MCF 10A (cell line): ENCODE data around the gene ZBED5. TPM values are rescaled to one million over a fixed set of nuclear protein-coding genes. Genes with fewer than 3 reads are reported as not detected.
"Not testable (repeated sequence)": the region's sequence is repeated elsewhere in the genome, so short reads cannot be mapped to it uniquely, and the experiment has no call there.

ENCODE experiments used
- BruUV-seq: library from RNA; stranded (reverse); fragments of 400-500 nt; replicated peaks from 2 replicates; lab custom pipeline; 2021; lab: Mats Ljungman, UMichigan
- CTCF ChIA-PET: fragments of 300-600 bp; sonication (Branson Sonifier 250); formaldehyde crosslinking; extraction: SDS; loops from one replicate; lab custom pipeline; 2021; ENCODE audit warnings: antibody characterized with exemption, inconsistent platforms; lab: Yijun Ruan, JAX
- POLR2A ChIA-PET: fragments of 300-600, 350-650 bp; sonication (Branson Sonifier 250); formaldehyde crosslinking; extraction: SDS; loops from one replicate; lab custom pipeline; 2020; ENCODE audit warnings: antibody characterized with exemption, inconsistent platforms; lab: Yijun Ruan, JAX
- DNase-seq: peaks from one replicate; pipeline ENCODE4 v3.0.0-alpha.2; 2018; ENCODE audit not compliant: unreplicated experiment
- H3K27ac Mint-ChIP-seq: one replicate; pipeline ENCODE4 v1.8.0; 2022; ENCODE audit warnings: mild to moderate bottlenecking, low read depth, mixed read lengths; ENCODE audit not compliant: unreplicated experiment
- H3K27me3 Mint-ChIP-seq: one replicate; pipeline ENCODE4 v1.8.0; 2022; ENCODE audit warnings: mixed read lengths; ENCODE audit not compliant: insufficient read depth, unreplicated experiment
- H3K36me3 Mint-ChIP-seq: one replicate; pipeline ENCODE4 v1.8.0; 2022; ENCODE audit warnings: mild to moderate bottlenecking, moderate library complexity, mixed read lengths; ENCODE audit not compliant: insufficient read depth, unreplicated experiment
- H3K4me1 Mint-ChIP-seq: one replicate; pipeline ENCODE4 v1.8.0; 2022; ENCODE audit warnings: mixed read lengths; ENCODE audit not compliant: insufficient read depth, unreplicated experiment
- H3K4me3 Mint-ChIP-seq: one replicate; pipeline ENCODE4 v1.8.0; 2022; ENCODE audit warnings: mild to moderate bottlenecking, moderate library complexity, mixed read lengths; ENCODE audit not compliant: unreplicated experiment
- H3K9me3 Mint-ChIP-seq: one replicate; pipeline ENCODE4 v1.8.0; 2022; ENCODE audit warnings: mixed read lengths; ENCODE audit not compliant: unreplicated experiment
- CTCF ChIP-seq: fragments of 200-600 bp; IDR thresholded peaks from one replicate; pipeline ENCODE4 v1.8.0; 2022; ENCODE audit warnings: antibody characterized with exemption, mild to moderate bottlenecking; ENCODE audit not compliant: unreplicated experiment
- intact Hi-C: fragments of 100-400 bp; cut with micrococcal nuclease; formaldehyde crosslinking; loops from 2 replicates; pipeline ENCODE4 v1.14.1; 2022
- total RNA-seq: library from RNA; stranded (reverse); gene quantifications from 2 replicates; pipeline ENCODE4 v1.2.3, GENCODE V29; 2022

The ZBED5 gene
- total RNA-seq, 1 experiment from 2014 or later: 38.9 TPM

GRCh38 chr11:10887307-10887706 is 29.5 kb upstream of the ZBED5 start:
- Mint-ChIP-seq H3K9me3 (no peaks in the 10 kb centered on the region), H3K4me3 (no peak overlapping the region), H3K27ac (no peak overlapping the region), H3K36me3 (peaks cover 7% of the 10 kb centered on the region), H3K27me3 (no peaks in the 10 kb centered on the region), H3K4me1 (no peaks in the 10 kb centered on the region)
- ChIA-PET POLR2A (interaction anchor here (1.2 to 2.0 kb wide), 3 partner anchors 8 to 78 kb away, joined by 3 to 11 read pairs (median 4); partner anchors contain the start of genes EIF4G2 and ZBED5), CTCF (interaction anchor here (0.5 to 1.2 kb wide), 3 partner anchors 8 to 225 kb away, joined by 3 to 4 read pairs (median 3); no protein-coding TSS in a partner anchor)
- DNase-seq: no peak
- no TSS peak for BruUV-seq
- intact Hi-C loops: no loop called here
- TF ChIP-seq CTCF: no peak

DNA sequence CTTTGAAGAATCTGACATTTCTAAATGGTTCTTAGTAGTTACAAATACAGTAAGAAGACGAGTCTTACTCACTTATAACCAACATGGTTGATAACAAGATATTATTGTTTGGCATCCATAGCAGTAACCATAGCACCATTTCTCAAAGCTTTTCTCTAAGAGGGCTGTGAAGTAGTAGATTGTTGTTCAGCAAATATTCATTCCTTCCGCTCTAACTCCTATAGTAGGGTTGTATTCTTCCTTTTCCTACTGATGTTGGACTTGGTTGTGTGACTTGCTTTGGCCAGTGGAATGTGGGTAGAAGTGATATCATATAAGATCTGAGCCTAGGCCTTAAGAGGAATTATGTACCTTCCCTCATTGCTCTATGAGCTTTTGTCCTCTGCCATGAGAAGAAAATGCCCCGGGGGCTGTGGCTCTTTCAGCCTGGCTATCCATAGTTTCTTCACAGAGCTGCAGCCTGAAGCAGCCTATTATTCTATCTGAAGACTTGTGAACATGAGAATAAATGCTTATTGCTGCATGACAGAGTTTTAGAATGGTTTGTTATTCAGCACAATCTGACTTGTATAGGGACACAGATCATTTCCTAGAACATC is 28.9 kb upstream of the ZBED5 start:
- H3K4me1 Mint-ChIP-seq: no peaks in the 10 kb centered on the region
- no peak overlapping the region for H3K27ac Mint-ChIP-seq
- no TSS peak for BruUV-seq
- H3K27me3 Mint-ChIP-seq: no peaks in the 10 kb centered on the region
- DNase-seq: no peak
- no peaks in the 10 kb centered on the region for H3K9me3 Mint-ChIP-seq
- intact Hi-C loops: no loop called here
- POLR2A ChIA-PET: interaction anchor here (0.6 to 2.0 kb wide), 4 partner anchors 13 to 78 kb away, joined by 3 to 11 read pairs (median 8); partner anchors contain the start of genes EIF4G2 and ZBED5
- no peak for TF ChIP-seq CTCF
- peaks cover 7% of the 10 kb centered on the region for H3K36me3 Mint-ChIP-seq
- CTCF ChIA-PET: interaction anchor here (1.2 kb wide), 1 partner anchor 7 kb away, joined by 3 read pairs; no protein-coding TSS in a partner anchor
- H3K4me3 Mint-ChIP-seq: no peak overlapping the region

- CTCF ChIA-PET: no interaction called here
- TF ChIP-seq CTCF: no peak
- Mint-ChIP-seq H3K9me3 (no peaks in the 10 kb centered on the region), H3K4me3 (no peak overlapping the region), H3K36me3 (peaks cover 7% of the 10 kb centered on the region), H3K27me3 (no peaks in the 10 kb centered on the region), H3K4me1 (no peaks in the 10 kb centered on the region), H3K27ac (no peak overlapping the region)
- POLR2A ChIA-PET: interaction anchor here (0.6 to 2.0 kb wide), 5 partner anchors 14 to 77 kb away, joined by 3 to 11 read pairs (median 6); partner anchors contain the start of genes EIF4G2 and ZBED5
- intact Hi-C loops: no loop called here
- no TSS peak for BruUV-seq
- no peak for DNase-seq
Observed at GRCh38 chr11:10885703-10886363, 28.0 kb upstream of the ZBED5 start.

DNA sequence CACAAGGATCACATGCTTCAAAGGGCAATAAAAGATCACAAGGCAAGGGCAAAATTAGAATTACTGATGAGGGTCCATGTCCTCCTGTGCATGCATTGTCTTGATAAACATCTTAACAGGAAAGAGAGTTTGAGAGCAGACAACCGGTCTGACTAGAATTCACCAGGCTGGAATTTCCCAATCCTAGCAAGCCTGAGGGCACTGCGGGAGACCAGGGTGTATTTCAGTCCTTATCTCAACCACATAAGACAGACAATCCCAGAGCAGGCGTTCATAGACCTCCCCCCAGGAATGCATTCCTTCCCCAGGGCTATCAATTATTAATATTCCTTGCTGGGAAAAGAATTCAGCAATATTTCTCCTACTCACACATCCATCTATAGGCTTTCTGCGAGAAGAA is 26.4 kb upstream of the ZBED5 start:
- intact Hi-C loops, H3K9me3 Mint-ChIP-seq, BruUV-seq, H3K27me3 Mint-ChIP-seq, DNase-seq, H3K4me3 Mint-ChIP-seq, H3K27ac Mint-ChIP-seq, CTCF ChIA-PET, H3K4me1 Mint-ChIP-seq, H3K36me3 Mint-ChIP-seq, POLR2A ChIA-PET: not testable (repeated sequence)
